H1 (cell line): ENCODE results near the gene AAK1. TPM values are rescaled to one million over a fixed set of nuclear protein-coding genes. Genes with fewer than 3 reads are reported as not detected.

Source experiments
- ATF2 ChIP-seq: IDR thresholded peaks from 2 replicates; pipeline ENCODE4 v1.6.1; 2012; ENCODE audit warnings: low read length, inconsistent platforms
- CEBPB ChIP-seq: IDR thresholded peaks from 2 replicates; pipeline ENCODE4 v1.6.1; 2012; ENCODE audit warnings: low read depth, low read length
- HDAC6 ChIP-seq: IDR thresholded peaks from one replicate; pipeline ENCODE4 v1.7.1; 2012; ENCODE audit warnings: low read depth, mild to moderate bottlenecking, inconsistent platforms, low read length, moderate library complexity
- ZNF274 ChIP-seq: IDR thresholded peaks from 2 replicates; pipeline ENCODE4 v1.7.0; 2012; ENCODE audit warnings: low read length, borderline replicate concordance; ENCODE audit errors: extremely low read depth
- polyA plus RNA-seq, 7 experiments: library from polyadenylated mRNA; depleted of rRNA in 3 of 7; stranded (reverse) in 5 of 7; unstranded in 2 of 7; fragments of >200 nt in 5 of 7; fragments of 200-250 nt in 2 of 7; gene quantifications; 1 replicate in 5 of 7; 2 replicates in 1 of 7; 4 replicates in 1 of 7; pipeline versions ENCODE4 v1.2.1 to v1.2.3, GENCODE V29; 2011 to 2013; ENCODE audit warnings: missing spikeins in 2 of 7, mixed read lengths in 2 of 7
- total RNA-seq: library from RNA; stranded (reverse); fragmentation: NEBNext Ultra II Directional; extraction: Animal tissue kit (Norgen Biotek cat#: 25700); gene quantifications from 2 replicates; pipeline ENCODE4 v1.2.1, GENCODE V29; 2021
- TF ChIP-seq, protein P1 (sequence below): IDR thresholded peaks from 2 replicates; pipeline ENCODE4 v1.6.1; 2011; ENCODE audit warnings: low read length, improper control_type of control experiment

Gene AAK1
- total and polyA plus RNA-seq, 2 of the 8 experiments (the other 6 are each of a cell fraction or from before 2014, with no cell fraction given) = 10.0 to 40.5 TPM

DNA sequence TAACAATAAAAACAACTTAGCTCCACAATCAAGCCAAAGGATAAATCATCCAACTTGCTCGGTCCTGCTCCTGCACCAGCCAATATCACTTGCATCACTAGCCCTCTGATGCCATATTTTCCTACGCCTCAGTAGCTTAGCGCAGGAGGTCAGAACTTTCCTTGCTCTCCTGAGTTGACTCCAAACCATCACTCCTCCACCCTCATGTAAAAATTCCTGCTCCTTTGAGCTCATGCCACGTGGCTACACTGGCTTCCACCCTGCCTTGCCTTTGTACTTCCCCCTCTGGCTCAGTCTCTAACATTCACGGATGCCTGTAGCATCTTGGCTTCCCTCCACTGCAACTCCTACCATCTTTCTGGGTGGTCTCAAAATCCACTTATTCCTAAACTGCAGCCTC is 25.2 kb downstream of the AAK1 start (continued):
- no peak for TF ChIP-seq ATF2
- no peak for TF ChIP-seq ZNF274
- no peak for TF ChIP-seq CEBPB
- TF ChIP-seq, protein P1, sequence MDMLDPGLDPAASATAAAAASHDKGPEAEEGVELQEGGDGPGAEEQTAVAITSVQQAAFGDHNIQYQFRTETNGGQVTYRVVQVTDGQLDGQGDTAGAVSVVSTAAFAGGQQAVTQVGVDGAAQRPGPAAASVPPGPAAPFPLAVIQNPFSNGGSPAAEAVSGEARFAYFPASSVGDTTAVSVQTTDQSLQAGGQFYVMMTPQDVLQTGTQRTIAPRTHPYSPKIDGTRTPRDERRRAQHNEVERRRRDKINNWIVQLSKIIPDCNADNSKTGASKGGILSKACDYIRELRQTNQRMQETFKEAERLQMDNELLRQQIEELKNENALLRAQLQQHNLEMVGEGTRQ = no peak
- no peak for TF ChIP-seq HDAC6
